CD4-positive, alpha-beta T cell (primary cell): ENCODE data around the gene BIN1. TPM values are rescaled to one million over a fixed set of nuclear protein-coding genes. Genes with fewer than 3 reads are reported as not detected.

ENCODE experiments used
- ATAC-seq: fragments of 200-7000 bp; cut with Tn5 transposase; one replicate; pipeline ENCODE4 v1.10.0; 2022; ENCODE audit warnings: mild to moderate bottlenecking; ENCODE audit not compliant: poor library complexity
- CTCF ChIA-PET: fragments of 350-600 bp; sonication (Branson Sonifier 250); formaldehyde crosslinking; loops from one replicate; lab custom pipeline; 2021; ENCODE audit warnings: antibody characterized with exemption, inconsistent platforms; lab: Charles Lee
- POLR2A ChIA-PET: fragments of 350-600 bp; sonication (Branson Sonifier 250); formaldehyde crosslinking; loops from one replicate; lab custom pipeline; 2021; ENCODE audit warnings: antibody characterized with exemption, inconsistent platforms; lab: Charles Lee
- DNase-seq, 14 experiments: peaks; one replicate each; pipeline ENCODE4 v3.0.0-alpha.2; 2013 to 2020; ENCODE audit warnings: mixed read lengths in 2 of 14
- H3K27ac ChIP-seq, 2 donors: one replicate each; pipeline versions ENCODE4 v1.5.1 to v1.7.0; 2013; ENCODE audit warnings: low read length in 2 of 2, low read depth in 1 of 2, mild to moderate bottlenecking in 1 of 2
- H3K27me3 ChIP-seq, 2 experiments: 1 replicate in 1 of 2; 2 replicates in 1 of 2; pipeline versions ENCODE4 v1.6.1 to v1.7.0; 2013; ENCODE audit warnings: low read length in 2 of 2, control low read depth in 1 of 2, mild to moderate bottlenecking in 1 of 2, moderate library complexity in 1 of 2; ENCODE audit not compliant: insufficient read depth in 2 of 2, control insufficient read depth in 1 of 2
- H3K36me3 ChIP-seq: one replicate; pipeline ENCODE4 v1.6.1; 2013; ENCODE audit warnings: low read length, control low read depth; ENCODE audit not compliant: insufficient read depth
- H3K4me1 ChIP-seq: one replicate; pipeline ENCODE4 v1.6.1; 2013; ENCODE audit warnings: low read length, control low read depth; ENCODE audit not compliant: insufficient read depth
- H3K4me3 ChIP-seq: one replicate; pipeline ENCODE4 v1.5.1; 2013; ENCODE audit warnings: mild to moderate bottlenecking, low read length, moderate library complexity
- H3K9me3 ChIP-seq, 2 experiments: 1 replicate in 1 of 2; 2 replicates in 1 of 2; pipeline versions ENCODE4 v1.6.1 to v1.7.0; 2013; ENCODE audit warnings: low read length in 2 of 2, mild to moderate bottlenecking in 2 of 2, control low read depth in 1 of 2, moderate library complexity in 1 of 2; ENCODE audit not compliant: control insufficient read depth in 1 of 2, insufficient read depth in 1 of 2
- H3K27ac Mint-ChIP-seq: one replicate; pipeline ENCODE4 v1.8.0; 2020; ENCODE audit warnings: mixed read lengths
- H3K27me3 Mint-ChIP-seq: one replicate; pipeline ENCODE4 v1.8.0; 2021; ENCODE audit warnings: mixed read lengths
- H3K36me3 Mint-ChIP-seq: one replicate; pipeline ENCODE4 v1.8.0; 2021; ENCODE audit warnings: low read depth, mixed read lengths
- H3K4me1 Mint-ChIP-seq: one replicate; pipeline ENCODE4 v1.8.0; 2021; ENCODE audit warnings: low read depth, mixed read lengths
- H3K4me3 Mint-ChIP-seq: one replicate; pipeline ENCODE4 v1.8.0; 2020; ENCODE audit warnings: mild to moderate bottlenecking, mixed read lengths
- H3K9me3 Mint-ChIP-seq: one replicate; pipeline ENCODE4 v1.8.0; 2020; ENCODE audit warnings: mixed read lengths
- CTCF ChIP-seq: fragments of 200-600 bp; IDR thresholded peaks from one replicate; pipeline ENCODE4 v1.8.0; 2022; ENCODE audit warnings: antibody characterized with exemption, mild to moderate bottlenecking
- intact Hi-C, 2 experiments: fragments of 100-400 bp; cut with DNase I in 1 of 2; cut with micrococcal nuclease in 1 of 2; formaldehyde crosslinking; loops; one replicate each; pipeline versions ENCODE4 v1.15.1 to v1.9.0; 2023 to 2025; cut with DNase I, micrococcal nuclease
- total RNA-seq, 174 experiments: library from RNA in 2 of 174; stranded (reverse) in 2 of 174; gene quantifications; one replicate each; pipeline ENCODE4 v1.2.3 and lab custom pipeline; 2021 to 2026

The BIN1 gene
- total RNA-seq, 2 experiments from 2014 or later: 98.8 to 104 TPM

GRCh38 chr2:127053731-127054603, 53.0 kb downstream of the BIN1 start:
- Histone ChIP-seq H3K9me3 (no peaks in the 10 kb centered on the region), H3K4me3 (no peak overlapping the region), H3K27me3 (no peaks in the 10 kb centered on the region), H3K36me3 (peaks cover 58% of the 10 kb centered on the region), H3K4me1 (peaks cover 14% of the 10 kb centered on the region), H3K27ac (no peak overlapping the region)
- intact Hi-C loops: loop anchor here in 1 of 2 experiments (5.0 kb wide), 1 partner anchor 527 kb away; no protein-coding TSS in a partner anchor
- POLR2A ChIA-PET: no interaction called here
- ATAC-seq (no peak), DNase-seq (no peak)
- no peaks in the 10 kb centered on the region for H3K4me1 Mint-ChIP-seq
- H3K27me3 Mint-ChIP-seq: no peaks in the 10 kb centered on the region
- H3K9me3 Mint-ChIP-seq: no peaks in the 10 kb centered on the region
- no peak for TF ChIP-seq CTCF
- peak overlapping the region; percentile 62 for H3K27ac Mint-ChIP-seq
- H3K36me3 Mint-ChIP-seq: peaks cover 44% of the 10 kb centered on the region
- CTCF ChIA-PET: interaction anchor here (0.7 kb wide), 1 partner anchor 14 kb away, joined by 3 read pairs; no protein-coding TSS in a partner anchor
- no peak overlapping the region for H3K4me3 Mint-ChIP-seq

GRCh38 chr2:127052771-127053691, 53.9 kb downstream of the BIN1 start:
- H3K27me3 Mint-ChIP-seq: no peaks in the 10 kb centered on the region
- peaks cover 43% of the 10 kb centered on the region for H3K36me3 Mint-ChIP-seq
- TF ChIP-seq CTCF: no peak
- no peaks in the 10 kb centered on the region for H3K9me3 Mint-ChIP-seq
- DNase-seq (no peak), ATAC-seq (no peak)
- Histone ChIP-seq H3K36me3 (peaks cover 60% of the 10 kb centered on the region), H3K27ac (peak overlapping the region in 1 of 2 donors; percentile 16), H3K4me3 (no peak overlapping the region), H3K9me3 (no peaks in the 10 kb centered on the region), H3K4me1 (peaks cover 14% of the 10 kb centered on the region), H3K27me3 (no peaks in the 10 kb centered on the region)
- intact Hi-C loops: loop anchor here in 1 of 2 experiments (5.0 kb wide), 1 partner anchor 526 kb away; no protein-coding TSS in a partner anchor
- ChIA-PET CTCF (interaction anchor here (0.7 kb wide), 1 partner anchor 15 kb away, joined by 3 read pairs; no protein-coding TSS in a partner anchor), POLR2A (no interaction called here)
- no peak overlapping the region for H3K27ac Mint-ChIP-seq
- no peaks in the 10 kb centered on the region for H3K4me1 Mint-ChIP-seq
- no peak overlapping the region for H3K4me3 Mint-ChIP-seq

- ChIA-PET POLR2A (no interaction called here), CTCF (no interaction called here)
- no peak for TF ChIP-seq CTCF
- DNase-seq (peak in 2 of 14 experiments; percentile 1 to 26), ATAC-seq (no peak)
- Mint-ChIP-seq H3K9me3 (no peaks in the 10 kb centered on the region), H3K36me3 (peaks cover 43% of the 10 kb centered on the region), H3K27me3 (no peaks in the 10 kb centered on the region), H3K27ac (no peak overlapping the region), H3K4me3 (no peak overlapping the region), H3K4me1 (no peaks in the 10 kb centered on the region)
- H3K4me1 ChIP-seq: peaks cover 14% of the 10 kb centered on the region
- no peak overlapping the region for H3K4me3 ChIP-seq
- H3K36me3 ChIP-seq: peaks cover 58% of the 10 kb centered on the region
- no peak overlapping the region for H3K27ac ChIP-seq
- no peaks in the 10 kb centered on the region for H3K27me3 ChIP-seq
- intact Hi-C loops: loop anchor here in 1 of 2 experiments (5.0 kb wide), 1 partner anchor 525 kb away; no protein-coding TSS in a partner anchor
- no peaks in the 10 kb centered on the region for H3K9me3 ChIP-seq
These were observed 54.7 kb downstream of the BIN1 start for GRCh38 chr2:127052057-127052770.
